Prostate gland (tissue), 2 donors: ENCODE measurements around the gene C1orf87. TPM values are rescaled to one million over a fixed set of nuclear protein-coding genes. Genes with fewer than 3 reads are reported as not detected.

Source experiments
- DNase-seq: peaks from one replicate; pipeline ENCODE4 v3.0.0-alpha.2; 2019; ENCODE audit warnings: low spot score
- H3K27ac ChIP-seq, 2 donors: fragments of 200-600 bp; sonication (generic); 2 replicates each; pipeline ENCODE4 v1.5.1; 2017 to 2019
- H3K27me3 ChIP-seq: fragments of 200-600 bp; sonication (generic); replicated peaks from 2 replicates; pipeline ENCODE4 v1.5.1; 2019; ENCODE audit not compliant: insufficient read depth
- H3K36me3 ChIP-seq, 2 donors: fragments of 200-600 bp; sonication (generic); 1 replicate in 1 of 2; 2 replicates in 1 of 2; pipeline versions ENCODE4 v1.5.1 to v1.8.1; 2017 to 2019
- H3K4me1 ChIP-seq: fragments of 200-600 bp; sonication (generic); replicated peaks from 2 replicates; pipeline ENCODE4 v1.5.1; 2019
- H3K4me3 ChIP-seq, 2 donors: fragments of 200-600 bp; sonication (generic); 2 replicates each; pipeline ENCODE4 v1.5.1; 2017 to 2019
- H3K9me3 ChIP-seq: fragments of 200-600 bp; sonication (generic); 2 replicates; pipeline ENCODE4 v1.5.1; 2017
- CTCF ChIP-seq, 4 experiments: fragments of 200-600 bp in 2 of 4; fragments of 450-650 bp in 2 of 4; sonication (generic) in 2 of 4; IDR thresholded peaks; 1 replicate in 3 of 4; 2 replicates in 1 of 4; pipeline ENCODE4 v1.5.1; 2016 to 2019; ENCODE audit warnings: antibody characterized with exemption in 4 of 4, mild to moderate bottlenecking in 2 of 4, moderate library complexity in 2 of 4
- POLR2A ChIP-seq: fragments of 450-650 bp; IDR thresholded peaks from one replicate; pipeline ENCODE4 v1.6.1; 2016; ENCODE audit warnings: antibody characterized with exemption, mild to moderate bottlenecking
- POLR2AphosphoS5 ChIP-seq: sonication (generic); formaldehyde crosslinking; IDR thresholded peaks from one replicate; pipeline ENCODE4 v1.6.1; 2017; ENCODE audit warnings: antibody characterized with exemption
- WGBS: methylation state at CpG from one replicate; pipeline ENCODE4 v1.1.5; 2018; 5-methylcytosine and 5-hydroxymethylcytosine counted together
- intact Hi-C: fragments of 100-400 bp; cut with DNase I; formaldehyde crosslinking; loops from one replicate; pipeline ENCODE4 v1.14.2; 2022
- total RNA-seq, 2 donors: library from RNA; depleted of rRNA; stranded (reverse); fragments of >200 nt; gene quantifications; one replicate each; pipeline ENCODE4 v1.1.0, GENCODE V29; 2016

The C1orf87 gene
- total RNA-seq, 2 donors from 2014 or later: 0.74 TPM; not detected in 1

DNA sequence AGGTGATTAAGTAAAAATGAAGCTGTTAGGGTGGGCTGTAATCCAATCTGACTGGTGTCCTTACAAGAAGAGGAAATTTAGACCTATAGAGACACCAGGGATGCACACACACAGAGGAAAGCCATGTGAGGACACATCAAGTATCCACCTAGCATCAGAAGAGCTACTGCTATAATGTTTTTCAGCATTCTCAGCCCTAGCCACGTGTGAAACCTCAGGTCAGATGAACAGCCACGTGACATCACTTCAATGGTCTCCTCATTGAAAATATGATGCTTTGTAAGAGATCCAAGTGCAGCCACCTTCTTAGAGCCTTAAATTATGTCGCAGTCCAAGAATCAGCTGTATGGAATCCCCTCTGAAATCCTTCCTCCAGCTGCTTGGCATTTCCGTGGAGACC, 65.1 kb downstream of the C1orf87 start:
- H3K9me3 ChIP-seq: no peaks in the 10 kb centered on the region
- DNase-seq: no peak
- TF ChIP-seq CTCF (IDR thresholded peaks at IDR 0.05): no peak
- no peak for TF ChIP-seq POLR2AphosphoS5
- TF ChIP-seq POLR2A: no peak
- H3K27me3 ChIP-seq: no peaks in the 10 kb centered on the region
- H3K4me1 ChIP-seq: no peaks in the 10 kb centered on the region
- H3K36me3 ChIP-seq: no peaks in the 10 kb centered on the region
- no peak overlapping the region for H3K27ac ChIP-seq
- WGBS: 89% methylated on average over 4 of the region's 4 CpGs
- intact Hi-C loops: no loop called here
- no peak overlapping the region for H3K4me3 ChIP-seq

GRCh38 chr1:60000625-60001024, 72.9 kb downstream of the C1orf87 start:
- no peaks in the 10 kb centered on the region for H3K4me1 ChIP-seq
- TF ChIP-seq CTCF (IDR thresholded peaks at IDR 0.05): no peak
- TF ChIP-seq POLR2A: no peak
- TF ChIP-seq POLR2AphosphoS5: no peak
- H3K27ac ChIP-seq: no peak overlapping the region
- no peaks in the 10 kb centered on the region for H3K36me3 ChIP-seq
- H3K9me3 ChIP-seq: no peaks in the 10 kb centered on the region
- DNase-seq: no peak
- intact Hi-C loops: no loop called here
- H3K27me3 ChIP-seq: no peaks in the 10 kb centered on the region
- 80% methylated on average over 3 of the region's 3 CpGs for WGBS
- no peak overlapping the region for H3K4me3 ChIP-seq

GRCh38 chr1:59999746-60000145, 73.8 kb downstream of the C1orf87 start:
- Histone ChIP-seq H3K4me3 (no peak overlapping the region), H3K36me3 (no peaks in the 10 kb centered on the region), H3K4me1 (no peaks in the 10 kb centered on the region), H3K9me3 (no peaks in the 10 kb centered on the region), H3K27me3 (no peaks in the 10 kb centered on the region), H3K27ac (no peak overlapping the region)
- 71% methylated on average over 2 of the region's 2 CpGs for WGBS
- DNase-seq: no peak
- TF ChIP-seq POLR2AphosphoS5: no peak
- TF ChIP-seq CTCF (IDR thresholded peaks at IDR 0.05): no peak
- no peak for TF ChIP-seq POLR2A
- intact Hi-C loops: no loop called here

- no peaks in the 10 kb centered on the region for H3K9me3 ChIP-seq
- H3K36me3 ChIP-seq: no peaks in the 10 kb centered on the region
- no peak overlapping the region for H3K27ac ChIP-seq
- H3K27me3 ChIP-seq: no peaks in the 10 kb centered on the region
- TF ChIP-seq POLR2A (no peak), POLR2AphosphoS5 (no peak), CTCF (IDR thresholded peaks at IDR 0.05) (no peak)
- no peak overlapping the region for H3K4me3 ChIP-seq
- intact Hi-C loops: no loop called here
- WGBS: 45% methylated on average over 3 of the region's 3 CpGs
- DNase-seq: no peak
- no peaks in the 10 kb centered on the region for H3K4me1 ChIP-seq
Measured at GRCh38 chr1:59999006-59999405, 74.6 kb downstream of the C1orf87 start.

GRCh38 chr1:59997479-59998115, 76.0 kb downstream of the C1orf87 start:
- 34% methylated on average over 2 of the region's 2 CpGs for WGBS
- no peak for DNase-seq
- H3K4me1 ChIP-seq: no peaks in the 10 kb centered on the region

More at GRCh38 chr1:59997479-59998115, 76.0 kb downstream of the C1orf87 start:
- TF ChIP-seq POLR2AphosphoS5 (no peak), POLR2A (no peak), CTCF (IDR thresholded peaks at IDR 0.05) (no peak)
- H3K9me3 ChIP-seq: no peaks in the 10 kb centered on the region
- intact Hi-C loops: no loop called here
- no peaks in the 10 kb centered on the region for H3K27me3 ChIP-seq
- H3K36me3 ChIP-seq: no peaks in the 10 kb centered on the region
- H3K4me3 ChIP-seq: no peak overlapping the region
- H3K27ac ChIP-seq: no peak overlapping the region
